AG04449 (cell line): Measurements from ENCODE around the gene SUMF2.
"Not testable (repeated sequence)": the region's sequence is repeated elsewhere in the genome, so short reads cannot be mapped to it uniquely, and the experiment has no call there.

Experiments used
- CTCF ChIA-PET: fragments of 350-600 bp; formaldehyde crosslinking; extraction: SDS; loops from one replicate; lab custom pipeline; 2021; ENCODE audit warnings: antibody characterized with exemption; lab: Yijun Ruan, JAX
- POLR2A ChIA-PET: fragments of 400-600, 350-600 bp; formaldehyde crosslinking; extraction: SDS; loops from one replicate; lab custom pipeline; 2020; ENCODE audit warnings: antibody characterized with exemption, inconsistent platforms; lab: Yijun Ruan, JAX
- DNase-seq: peaks from one replicate; pipeline ENCODE4 v3.0.0-alpha.2; 2010; ENCODE audit warnings: low read depth, low spot score
- H3K4me3 ChIP-seq: 2 replicates; pipeline ENCODE4 v1.5.1; 2011; ENCODE audit warnings: low read depth, mild to moderate bottlenecking, control low read depth, low read length
- CTCF ChIP-seq: IDR thresholded peaks from one replicate; pipeline ENCODE4 v1.5.1; 2011; ENCODE audit warnings: mild to moderate bottlenecking, moderate library complexity, low read length, control low read depth, inconsistent platforms; ENCODE audit not compliant: insufficient read depth; ENCODE audit errors: missing control alignments

SUMF2 gene

GRCh38 chr7:56079450-56080185 is 15.5 kb downstream of the SUMF2 start:
- ChIA-PET POLR2A (interaction anchor here (0.6 to 1.7 kb wide), 4 partner anchors 13 to 26 kb away, joined by 3 to 6 read pairs (median 4); partner anchors contain the start of gene PHKG1), CTCF (interaction anchor here (1.0 to 3.1 kb wide), 5 partner anchors 10 to 440 kb away, joined by 3 to 15 read pairs (median 4); partner anchors contain the start of genes PHKG1 and SUMF2)

GRCh38 chr7:56080726-56081435 is 16.8 kb downstream of the SUMF2 start:
- H3K4me3 ChIP-seq, CTCF ChIA-PET: not testable (repeated sequence)
- POLR2A ChIA-PET, result interaction anchor here (0.6 to 1.7 kb wide), 2 partner anchors 12 to 22 kb away, joined by 4 to 6 read pairs; partner anchors contain the start of gene PHKG1

More at GRCh38 chr7:56079450-56080185, 15.5 kb downstream of the SUMF2 start:
- H3K4me3 ChIP-seq, result no peak overlapping the region
- TF ChIP-seq CTCF, result no peak
- DNase-seq, result no peak

DNA sequence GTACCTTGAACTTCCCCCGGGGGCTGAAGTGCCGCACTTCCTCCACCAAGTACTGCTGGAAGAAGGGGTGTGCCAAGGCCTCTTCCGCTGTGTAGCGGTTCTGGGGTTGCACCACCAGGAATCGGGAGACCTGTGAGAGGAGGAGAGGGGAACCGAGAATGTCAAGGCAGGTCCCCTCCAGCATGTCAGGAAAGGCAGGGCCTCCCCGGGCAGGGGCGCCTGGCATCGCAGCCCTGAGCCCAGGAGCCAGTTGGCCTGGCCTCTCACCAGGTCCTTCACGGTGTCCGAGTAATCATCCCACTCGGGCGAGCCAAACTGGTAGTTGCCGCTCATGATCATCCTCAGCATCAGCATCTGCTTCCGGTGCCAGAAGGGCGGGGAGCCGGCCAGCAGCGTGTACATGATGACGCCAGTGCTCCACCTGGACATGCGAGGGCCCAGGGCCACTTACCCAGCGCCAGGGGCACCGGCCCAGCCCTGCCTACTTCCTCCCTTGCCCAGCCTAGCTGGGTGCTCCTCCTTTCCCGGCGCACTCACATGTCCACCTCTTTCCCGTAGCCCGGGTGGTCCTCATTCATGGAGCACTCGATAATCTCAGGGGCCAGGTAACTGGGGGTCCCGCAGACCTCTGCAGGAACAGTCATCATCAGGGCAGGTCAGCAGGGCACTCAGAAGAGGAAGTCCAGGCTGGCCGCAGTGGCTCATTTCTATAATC is 17.7 kb downstream of the SUMF2 start:
- no peak for TF ChIP-seq CTCF
- no peak overlapping the region for H3K4me3 ChIP-seq
- no peak for DNase-seq
- ChIA-PET POLR2A (no interaction called here), CTCF (interaction anchor here (1.4 kb wide), 1 partner anchor 82 kb away, joined by 4 read pairs; no protein-coding TSS in a partner anchor)

More at GRCh38 chr7:56080726-56081435, 16.8 kb downstream of the SUMF2 start:
- not testable (repeated sequence) for DNase-seq

- no peak overlapping the region for H3K4me3 ChIP-seq
- ChIA-PET POLR2A (no interaction called here), CTCF (interaction anchor here (0.6 to 3.1 kb wide), 4 partner anchors 9 to 488 kb away, joined by 3 to 26 read pairs (median 4); partner anchors contain the start of gene PHKG1)
- no peak for DNase-seq
- no peak for TF ChIP-seq CTCF
These were observed 19.2 kb downstream of the SUMF2 start for GRCh38 chr7:56083150-56083785.

DNA sequence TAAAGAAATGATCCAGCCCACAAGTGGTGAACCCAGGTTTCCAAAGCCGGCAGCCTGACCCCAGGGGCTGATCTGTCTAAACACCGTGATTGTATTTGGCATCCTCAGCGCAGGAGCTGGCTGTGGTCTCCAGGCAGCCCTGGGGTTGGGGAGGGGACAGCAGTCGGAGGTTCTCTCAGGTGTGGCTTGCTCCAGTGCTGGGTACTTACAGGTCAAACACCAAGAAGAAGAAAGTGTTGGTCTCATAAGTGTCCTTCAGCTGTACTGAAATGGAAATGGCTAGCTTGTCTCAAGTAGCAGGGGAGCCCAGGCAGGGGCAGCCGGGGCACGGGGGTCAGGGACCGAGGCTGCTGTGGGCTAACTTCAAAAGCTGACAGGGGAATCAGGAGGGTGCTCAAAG is 22.7 kb downstream of the SUMF2 start:
- H3K4me3 ChIP-seq, result no peak overlapping the region
- CTCF ChIA-PET, result interaction anchor here (2.6 kb wide), 1 partner anchor 12 kb away, joined by 11 read pairs; no protein-coding TSS in a partner anchor
- no peak for DNase-seq
- POLR2A ChIA-PET, result interaction anchor here (0.7 kb wide), 1 partner anchor 35 kb away, joined by 3 read pairs; the partner anchor contains the start of genes CCT6A and PSPH
- TF ChIP-seq CTCF, result no peak

GRCh38 chr7:56087445-56087844 is 23.4 kb downstream of the SUMF2 start:
- no peak for DNase-seq
- no peak overlapping the region for H3K4me3 ChIP-seq
- ChIA-PET POLR2A (no interaction called here), CTCF (interaction anchor here (2.6 kb wide), 1 partner anchor 13 kb away, joined by 11 read pairs; no protein-coding TSS in a partner anchor)
- no peak for TF ChIP-seq CTCF
